GM06990 (cell line): ENCODE measurements around the gene CNFN.

ENCODE experiments used
- DNase-seq: peaks from one replicate; pipeline ENCODE4 v3.0.0-alpha.2; 2011; ENCODE audit not compliant: insufficient read length; ENCODE audit errors: extremely low read depth
- H3K27me3 ChIP-seq: replicated peaks from 2 replicates; pipeline ENCODE4 v1.6.0; 2011; ENCODE audit warnings: low read length; ENCODE audit not compliant: control insufficient read depth, insufficient read depth
- H3K36me3 ChIP-seq: 2 replicates; pipeline ENCODE4 v1.5.1; 2011; ENCODE audit warnings: low read length; ENCODE audit not compliant: control insufficient read depth, insufficient read depth
- H3K4me3 ChIP-seq: replicated peaks from 2 replicates; pipeline ENCODE4 v1.5.1; 2011; ENCODE audit warnings: low read depth, mild to moderate bottlenecking, control low read depth, low read length
- CTCF ChIP-seq: IDR thresholded peaks from 2 replicates; pipeline ENCODE4 v1.5.1; 2011; ENCODE audit warnings: low read length, control low read depth, mild to moderate bottlenecking, inconsistent platforms; ENCODE audit not compliant: insufficient read depth, poor library complexity, severe bottlenecking

The CNFN gene

GRCh38 chr19:42370068-42370520, 20.0 kb downstream of the CNFN start:
- H3K4me3 ChIP-seq: no peak overlapping the region
- no peaks in the 10 kb centered on the region for H3K36me3 ChIP-seq
- no peaks in the 10 kb centered on the region for H3K27me3 ChIP-seq
- DNase-seq: no peak
- TF ChIP-seq CTCF: no peak

- no peak for TF ChIP-seq CTCF
- H3K36me3 ChIP-seq: no peaks in the 10 kb centered on the region
- H3K4me3 ChIP-seq: no peak overlapping the region
Measured at GRCh38 chr19:42369433-42370067, 20.5 kb downstream of the CNFN start.

GRCh38 chr19:42368765-42369164, 21.3 kb downstream of the CNFN start:
- H3K36me3 ChIP-seq: no peaks in the 10 kb centered on the region; the same call in 1 of the 2 replicates
- no peaks in the 10 kb centered on the region for H3K27me3 ChIP-seq
- DNase-seq: no peak
- H3K4me3 ChIP-seq: no peak overlapping the region
- TF ChIP-seq CTCF: no peak

More at GRCh38 chr19:42369433-42370067, 20.5 kb downstream of the CNFN start:
- DNase-seq: no peak
- H3K27me3 ChIP-seq: no peaks in the 10 kb centered on the region

- H3K36me3 ChIP-seq: no peaks in the 10 kb centered on the region; the same call in 1 of the 2 replicates
- DNase-seq: no peak
- TF ChIP-seq CTCF: no peak
- no peak overlapping the region for H3K4me3 ChIP-seq
- no peaks in the 10 kb centered on the region for H3K27me3 ChIP-seq
Measured at GRCh38 chr19:42368360-42368759, 21.7 kb downstream of the CNFN start.

- DNase-seq: no peak
- no peak for TF ChIP-seq CTCF
- peaks cover 2% of the 10 kb centered on the region for H3K36me3 ChIP-seq
- no peak overlapping the region for H3K4me3 ChIP-seq
- H3K27me3 ChIP-seq: no peaks in the 10 kb centered on the region
Measured at GRCh38 chr19:42367929-42368328, 22.2 kb downstream of the CNFN start.

- no peaks in the 10 kb centered on the region for H3K27me3 ChIP-seq
- DNase-seq: no peak
- TF ChIP-seq CTCF: no peak
- peaks cover 2% of the 10 kb centered on the region for H3K36me3 ChIP-seq
- no peak overlapping the region for H3K4me3 ChIP-seq
Measured at GRCh38 chr19:42366673-42367072, 23.4 kb downstream of the CNFN start.
